Measurements from ENCODE around the gene IKZF1. TPM values are rescaled to one million over a fixed set of nuclear protein-coding genes. Genes with fewer than 3 reads are reported as not detected.

Gene IKZF1
- total RNA-seq (2021; ENCODE audit: unreplicated experiment) (0.57 TPM), Bru-seq, nascent RNA (percentile 10 among the genes with signal in this experiment), BruChase-seq, experiment 1, labeled RNA remaining after a 6-hour chase (percentile 5 among the genes with signal in this experiment), BruChase-seq, experiment 2, labeled RNA remaining after a 2-hour chase (percentile 4 among the genes with signal in this experiment)
- polyA plus RNA-seq (2012), result not detected in 2 replicates
- long read RNA-seq, result 0 reads

- H3K27me3 ChIP-seq (ENCODE audit: insufficient read depth, low read length), result 0 out of 2 replicates have a peak, but pooled peaks cover 8% of the 10 kb centered on the region
- no peak within 1 kb of the TSS for H3K4me3 ChIP-seq (replicated peaks in 1 of 2; ENCODE audit: low read depth in 1 of 2, low read length in 2 of 2)
- no peak for DNase-seq (ENCODE audit: low read depth, low spot score)
- no peak within 1 kb of the TSS for H3K27ac ChIP-seq (ENCODE audit: low read depth, low read length)
- H3K9me3 ChIP-seq (ENCODE audit: control insufficient read depth in 1 of 2, insufficient read depth in 1 of 2, low read depth in 1 of 2, low read length in 2 of 2), result no peaks in the 10 kb centered on the region
- ChIA-PET RAD21 (ENCODE audit: low non-redundant PET in 1 of 2, low total read pairs in 2 of 2, uncharacterized antibody in 2 of 2, unreplicated experiment in 2 of 2) (no interaction called here), POLR2A (no interaction called here), CTCF (no interaction called here)
- intact Hi-C loops (cut with micrococcal nuclease), result no loop called here
- H3K4me1 ChIP-seq (ENCODE audit: control insufficient read depth in 1 of 2, insufficient read depth in 2 of 2, low read length in 2 of 2), result no peaks in the 10 kb centered on the region
- TF ChIP-seq SP1 (IDR thresholded peaks at IDR 0.05; ENCODE audit: low read depth), result no peak
- TF ChIP-seq POLR2AphosphoS5 (IDR thresholded peaks at IDR 0.05; ENCODE audit: low read depth, low read length), result no peak
- TF ChIP-seq CTCF (IDR thresholded peaks at IDR 0.05 in 2 of 3, conservative IDR thresholded peaks at IDR 0.05 in 1 of 3; ENCODE audit: borderline replicate concordance in 1 of 3, insufficient read depth in 1 of 3, low read depth in 2 of 3, low read length in 2 of 3), result no peak
- TF ChIP-seq CBX3 (IDR thresholded peaks at IDR 0.05; ENCODE audit: low read depth), result no peak
- no peak for TF ChIP-seq ZFX (IDR thresholded peaks at IDR 0.05)
- no peak for TF ChIP-seq ELF1 (IDR thresholded peaks at IDR 0.05; ENCODE audit: borderline replicate concordance, low read depth)
- TF ChIP-seq FOSL1 (IDR thresholded peaks at IDR 0.05; ENCODE audit: low read depth), result no peak
- no peak for TF ChIP-seq SIN3A (IDR thresholded peaks at IDR 0.05; ENCODE audit: low read depth)
- no peak for TF ChIP-seq ATF3 (IDR thresholded peaks at IDR 0.05)
- no peak for TF ChIP-seq POLR2A (IDR thresholded peaks at IDR 0.05; ENCODE audit: borderline replicate concordance, extremely low read depth, insufficient read depth, insufficient read length)
- no peak for TF ChIP-seq CEBPB (IDR thresholded peaks at IDR 0.05; ENCODE audit: low read depth)
- TF ChIP-seq EZH2 (IDR thresholded peaks at IDR 0.05), result no peak
- TF ChIP-seq RAD21 (IDR thresholded peaks at IDR 0.05; ENCODE audit: low read depth), result no peak
- no peak for TF ChIP-seq TCF7L2 (IDR thresholded peaks at IDR 0.05; ENCODE audit: borderline replicate concordance, extremely low read depth, insufficient read depth, insufficient read length)
- TF ChIP-seq EGR1 (IDR thresholded peaks at IDR 0.05; ENCODE audit: low read depth), result no peak
- TF ChIP-seq MAX (IDR thresholded peaks at IDR 0.05), result no peak
- no peak for TF ChIP-seq EZH2phosphoT487 (IDR thresholded peaks at IDR 0.05; ENCODE audit: borderline replicate concordance)
- no peaks in the 10 kb centered on the region for H3K9me2 ChIP-seq (ENCODE audit: insufficient read depth)
- ATAC-seq, result no peak
- no peak within 1 kb of the TSS for H3K9ac ChIP-seq (ENCODE audit: low read length)
- no peaks in the 10 kb centered on the region for H3K36me3 ChIP-seq (ENCODE audit: control insufficient read depth in 1 of 2, insufficient read depth in 2 of 2, low read length in 2 of 2)
- H4K20me1 ChIP-seq (ENCODE audit: insufficient read depth), result no peaks in the 10 kb centered on the region
- BruUV-seq (replicated peaks), result no TSS peak
- no peak within 1 kb of the TSS for H2AFZ ChIP-seq (ENCODE audit: low read depth, low read length, poor library complexity, severe bottlenecking)
- no peak within 1 kb of the TSS for H3K4me2 ChIP-seq (ENCODE audit: low read length)
- H3K79me2 ChIP-seq (ENCODE audit: insufficient read depth, low read length), result no peaks in the 10 kb centered on the region
Observed at GRCh38 chr7:50304129-50304910, at the start of gene IKZF1. TSS of gene IKZF1 (plus strand) at chr7:50304716. CDS start at chr7:50319062, 14,346 bp downstream.
